Neuronal stem cell (in vitro differentiated cells): ENCODE measurements around the gene TMTC2.

Experiments used
- DNase-seq: peaks from one replicate; pipeline ENCODE4 v3.0.0-alpha.2; 2013; ENCODE audit warnings: low spot score
- H2AFZ ChIP-seq: one replicate; pipeline ENCODE4 v1.6.1; 2013; ENCODE audit warnings: mild to moderate bottlenecking, low read length, inconsistent platforms
- H2AK5ac ChIP-seq: 2 replicates; pipeline ENCODE4 v1.6.1; 2013; ENCODE audit warnings: low read depth, mild to moderate bottlenecking, inconsistent platforms, low read length, moderate library complexity, mixed read lengths
- H2BK120ac ChIP-seq: 2 replicates; pipeline ENCODE4 v1.6.1; 2013; ENCODE audit warnings: low read depth, mild to moderate bottlenecking, inconsistent platforms, low read length, moderate library complexity, mixed read lengths
- H2BK12ac ChIP-seq: one replicate; pipeline ENCODE4 v1.6.1; 2013; ENCODE audit warnings: low read length, inconsistent platforms
- H2BK15ac ChIP-seq: 2 replicates; pipeline ENCODE4 v1.6.1; 2013; ENCODE audit warnings: mild to moderate bottlenecking, low read length, inconsistent platforms, mixed read lengths
- H2BK5ac ChIP-seq: one replicate; pipeline ENCODE4 v1.6.1; 2013; ENCODE audit warnings: inconsistent platforms, mild to moderate bottlenecking, low read length, moderate library complexity
- H3K14ac ChIP-seq: one replicate; pipeline ENCODE4 v1.6.1; 2013; ENCODE audit warnings: low read length, inconsistent platforms
- H3K18ac ChIP-seq: 2 replicates; pipeline ENCODE4 v1.6.1; 2013; ENCODE audit warnings: low read length, inconsistent platforms
- H3K23ac ChIP-seq: 2 replicates; pipeline ENCODE4 v1.6.1; 2013; ENCODE audit warnings: low read depth, mild to moderate bottlenecking, mixed read lengths, low read length, inconsistent platforms; ENCODE audit not compliant: poor library complexity
- H3K27ac ChIP-seq: replicated peaks from 3 replicates; pipeline ENCODE4 v1.5.1; 2013; ENCODE audit warnings: low read length, inconsistent platforms
- H3K27me3 ChIP-seq, 3 experiments: 2 replicates each; pipeline ENCODE4 v1.6.1; 2013; ENCODE audit warnings: low read length in 3 of 3, mild to moderate bottlenecking in 2 of 3, inconsistent platforms in 1 of 3, low read depth in 1 of 3, mixed read lengths in 1 of 3, moderate library complexity in 1 of 3; ENCODE audit not compliant: control insufficient read depth in 3 of 3, insufficient read depth in 3 of 3
- H3K36me3 ChIP-seq, 2 donors: replicated peaks in 1 of 2; 2 replicates each; pipeline ENCODE4 v1.6.1; 2013; ENCODE audit warnings: low read length in 2 of 2; ENCODE audit not compliant: control insufficient read depth in 2 of 2, insufficient read depth in 2 of 2
- H3K4ac ChIP-seq: 2 replicates; pipeline ENCODE4 v1.6.1; 2013; ENCODE audit warnings: inconsistent platforms, mild to moderate bottlenecking, low read length, moderate library complexity
- H3K4me1 ChIP-seq, 2 donors: 1 replicate in 1 of 2; 2 replicates in 1 of 2; pipeline ENCODE4 v1.6.1; 2013; ENCODE audit warnings: low read length in 2 of 2, low read depth in 1 of 2; ENCODE audit not compliant: control insufficient read depth in 2 of 2, insufficient read depth in 1 of 2
- H3K4me2 ChIP-seq: one replicate; pipeline ENCODE4 v1.6.1; 2013; ENCODE audit warnings: mild to moderate bottlenecking, low read length, inconsistent platforms; ENCODE audit not compliant: insufficient read depth, poor library complexity, severe bottlenecking
- H3K4me3 ChIP-seq, 2 donors: 2 replicates each; pipeline ENCODE4 v1.5.1; 2013; ENCODE audit warnings: low read length in 2 of 2, mild to moderate bottlenecking in 2 of 2, inconsistent platforms in 1 of 2, moderate library complexity in 1 of 2
- H3K79me1 ChIP-seq: one replicate; pipeline ENCODE4 v1.6.1; 2013; ENCODE audit warnings: low read depth, mild to moderate bottlenecking, inconsistent platforms, low read length, moderate library complexity
- H3K9ac ChIP-seq: one replicate; pipeline ENCODE4 v1.6.1; 2013; ENCODE audit warnings: mild to moderate bottlenecking, low read depth, low read length, inconsistent platforms; ENCODE audit not compliant: poor library complexity
- H3K9me3 ChIP-seq, 2 donors: replicated peaks in 1 of 2; 2 replicates each; pipeline versions ENCODE3 to v1.6.1; 2013; ENCODE audit warnings: low read length in 2 of 2, mild to moderate bottlenecking in 2 of 2, inconsistent platforms in 1 of 2, low read depth in 1 of 2, mixed read lengths in 1 of 2, moderate library complexity in 1 of 2; ENCODE audit not compliant: control insufficient read depth in 2 of 2, insufficient read depth in 1 of 2
- H4K8ac ChIP-seq: one replicate; pipeline ENCODE4 v1.6.1; 2013; ENCODE audit warnings: low read depth, mild to moderate bottlenecking, inconsistent platforms, low read length, moderate library complexity
- H4K91ac ChIP-seq: one replicate; pipeline ENCODE4 v1.6.1; 2013; ENCODE audit warnings: low read length, low read depth, mild to moderate bottlenecking, inconsistent platforms; ENCODE audit not compliant: poor library complexity
- WGBS, 2 donors: extraction: QIAGEN DNeasy Blood & Tissue Kit; methylation state at CpG; one replicate each; pipeline ENCODE4 v1.1.7; 2013; ENCODE audit warnings: missing lambda C conversion rate in 2 of 2, mixed read lengths in 1 of 2; ENCODE audit not compliant: insufficient read length in 2 of 2, insufficient replicate concordance in 1 of 2; ENCODE audit errors: extremely low coverage in 2 of 2; 5-methylcytosine and 5-hydroxymethylcytosine counted together

TMTC2 gene

GRCh38 chr12:83172441-83172840, 485.7 kb downstream of the TMTC2 start:
- H3K9me3 ChIP-seq, result peaks cover 0 to 12% of the 10 kb centered on the region in 2 donors
- no peak overlapping the region for H4K91ac ChIP-seq
- no peak overlapping the region for H2BK120ac ChIP-seq
- H3K79me1 ChIP-seq, result no peaks in the 10 kb centered on the region
- no peak overlapping the region for H3K9ac ChIP-seq
- H3K4ac ChIP-seq, result no peak overlapping the region
- H2BK12ac ChIP-seq, result no peak overlapping the region
- no peak overlapping the region for H4K8ac ChIP-seq
- WGBS, 2 donors, result no CpG with 5 or more reads among the region's 2 CpGs
- no peak overlapping the region for H3K4me2 ChIP-seq
- H2BK15ac ChIP-seq, result no peak overlapping the region
- H3K4me3 ChIP-seq, result no peak overlapping the region
- H2AK5ac ChIP-seq, result no peak overlapping the region
- no peak overlapping the region for H3K23ac ChIP-seq
- no peaks in the 10 kb centered on the region for H3K36me3 ChIP-seq
- H3K4me1 ChIP-seq, result peaks cover 4 to 7% of the 10 kb centered on the region in 2 donors
- DNase-seq, result no peak
- no peak overlapping the region for H3K14ac ChIP-seq
- no peak overlapping the region for H2BK5ac ChIP-seq
- H3K18ac ChIP-seq, result no peak overlapping the region
- no peaks in the 10 kb centered on the region for H3K27me3 ChIP-seq
- H2AFZ ChIP-seq, result peak overlapping the region; percentile 6
- no peak overlapping the region for H3K27ac ChIP-seq

- H2BK5ac ChIP-seq, result no peak overlapping the region
- no peak overlapping the region for H2AFZ ChIP-seq
- no peak overlapping the region for H4K8ac ChIP-seq
- H3K4ac ChIP-seq, result no peak overlapping the region
- no peak overlapping the region for H3K18ac ChIP-seq
- H3K23ac ChIP-seq, result no peak overlapping the region
- no peak overlapping the region for H2BK15ac ChIP-seq
- WGBS, 2 donors, result 100% methylated on average over 2 of the region's 7 CpGs; no CpG with 5 or more reads in 1 of the 2 donors
- H3K79me1 ChIP-seq, result no peaks in the 10 kb centered on the region
- H3K27ac ChIP-seq, result no peak overlapping the region
- H2BK120ac ChIP-seq, result no peak overlapping the region
- no peak overlapping the region for H3K9ac ChIP-seq
- no peak overlapping the region for H3K4me2 ChIP-seq
- H3K36me3 ChIP-seq, result no peaks in the 10 kb centered on the region
- H3K27me3 ChIP-seq, result no peaks in the 10 kb centered on the region
- H4K91ac ChIP-seq, result no peak overlapping the region
- no peak overlapping the region for H2AK5ac ChIP-seq
- no peak overlapping the region for H3K4me3 ChIP-seq
- no peak overlapping the region for H2BK12ac ChIP-seq
- H3K4me1 ChIP-seq, result peaks cover 4 to 7% of the 10 kb centered on the region in 2 donors
- no peak for DNase-seq
- no peak overlapping the region for H3K14ac ChIP-seq
- peaks cover 0 to 12% of the 10 kb centered on the region in 2 donors for H3K9me3 ChIP-seq
These were observed 486.4 kb downstream of the TMTC2 start for GRCh38 chr12:83172866-83173649.

- Histone ChIP-seq H3K23ac (no peak overlapping the region), H3K4ac (no peak overlapping the region), H3K27ac (no peak overlapping the region), H3K27me3 (no peaks in the 10 kb centered on the region), H3K14ac (no peak overlapping the region), H3K9ac (no peak overlapping the region), H2AK5ac (no peak overlapping the region), H3K9me3 (peaks cover 0 to 5% of the 10 kb centered on the region in 2 donors), H3K4me2 (no peak overlapping the region), H3K4me3 (no peak overlapping the region), H3K4me1 (no peaks in the 10 kb centered on the region), H3K79me1 (no peaks in the 10 kb centered on the region), H3K18ac (no peak overlapping the region), H2BK5ac (no peak overlapping the region), H4K91ac (no peak overlapping the region), H2AFZ (no peak overlapping the region), H2BK15ac (no peak overlapping the region), H3K36me3 (no peaks in the 10 kb centered on the region), H4K8ac (no peak overlapping the region), H2BK120ac (no peak overlapping the region), H2BK12ac (no peak overlapping the region)
- DNase-seq, result no peak
These were observed 493.3 kb downstream of the TMTC2 start for GRCh38 chr12:83179999-83180398.

- no peak overlapping the region for H3K4me3 ChIP-seq
- no peaks in the 10 kb centered on the region for H3K27me3 ChIP-seq
- H4K8ac ChIP-seq, result no peak overlapping the region
- no peaks in the 10 kb centered on the region for H3K36me3 ChIP-seq
- H3K9ac ChIP-seq, result no peak overlapping the region
- H3K4me1 ChIP-seq, result no peaks in the 10 kb centered on the region
- no peak overlapping the region for H3K18ac ChIP-seq
- no peak for DNase-seq
- H3K23ac ChIP-seq, result no peak overlapping the region
- H2AFZ ChIP-seq, result no peak overlapping the region
- no peak overlapping the region for H2BK15ac ChIP-seq
- H3K79me1 ChIP-seq, result no peaks in the 10 kb centered on the region
- no peak overlapping the region for H2BK5ac ChIP-seq
- H4K91ac ChIP-seq, result no peak overlapping the region
- no CpG with 5 or more reads among the region's 1 CpG for WGBS, 2 donors
- no peak overlapping the region for H2BK120ac ChIP-seq
- H2AK5ac ChIP-seq, result no peak overlapping the region
- no peak overlapping the region for H3K27ac ChIP-seq
- H3K4me2 ChIP-seq, result no peak overlapping the region
- H3K14ac ChIP-seq, result no peak overlapping the region
- peaks cover 0 to 5% of the 10 kb centered on the region in 2 donors for H3K9me3 ChIP-seq
- H3K4ac ChIP-seq, result no peak overlapping the region
- H2BK12ac ChIP-seq, result no peak overlapping the region
These were observed 494.4 kb downstream of the TMTC2 start for GRCh38 chr12:83181074-83181473.
